Brain microvascular endothelial cell (primary cell): ENCODE measurements around the gene GRAP.

ENCODE experiments used
- DNase-seq: peaks from one replicate; pipeline ENCODE4 v3.0.0-alpha.2; 2020
- H3K27ac ChIP-seq: fragments of 250-450 bp; sonication (Bioruptor Pico); 2 replicates; pipeline ENCODE4 v1.5.1; 2020; ENCODE audit warnings: mild to moderate bottlenecking, moderate library complexity
- H3K27me3 ChIP-seq: fragments of 250-450 bp; sonication (Bioruptor Pico); replicated peaks from 2 replicates; pipeline ENCODE4 v1.5.1; 2020; ENCODE audit warnings: mild to moderate bottlenecking
- H3K36me3 ChIP-seq: fragments of 250-450 bp; sonication (Bioruptor Pico); replicated peaks from 2 replicates; pipeline ENCODE4 v1.5.1; 2020; ENCODE audit warnings: mild to moderate bottlenecking
- H3K4me3 ChIP-seq: 2 replicates; pipeline ENCODE4 v1.5.1; 2011; ENCODE audit warnings: low read depth, mild to moderate bottlenecking, control low read depth, low read length, moderate library complexity
- CTCF ChIP-seq: IDR thresholded peaks from 2 replicates; pipeline ENCODE4 v1.5.1; 2011; ENCODE audit warnings: low read depth, mild to moderate bottlenecking, moderate library complexity, low read length, control low read depth, inconsistent platforms; ENCODE audit errors: missing control alignments
- in situ Hi-C: cut with HindIII; loops from 2 replicates; pipeline ENCODE4 v1.10.0; 2017; ENCODE audit warnings: low sequenced_read_pairs, low pct_ligation_motif_present

The GRAP gene

DNA sequence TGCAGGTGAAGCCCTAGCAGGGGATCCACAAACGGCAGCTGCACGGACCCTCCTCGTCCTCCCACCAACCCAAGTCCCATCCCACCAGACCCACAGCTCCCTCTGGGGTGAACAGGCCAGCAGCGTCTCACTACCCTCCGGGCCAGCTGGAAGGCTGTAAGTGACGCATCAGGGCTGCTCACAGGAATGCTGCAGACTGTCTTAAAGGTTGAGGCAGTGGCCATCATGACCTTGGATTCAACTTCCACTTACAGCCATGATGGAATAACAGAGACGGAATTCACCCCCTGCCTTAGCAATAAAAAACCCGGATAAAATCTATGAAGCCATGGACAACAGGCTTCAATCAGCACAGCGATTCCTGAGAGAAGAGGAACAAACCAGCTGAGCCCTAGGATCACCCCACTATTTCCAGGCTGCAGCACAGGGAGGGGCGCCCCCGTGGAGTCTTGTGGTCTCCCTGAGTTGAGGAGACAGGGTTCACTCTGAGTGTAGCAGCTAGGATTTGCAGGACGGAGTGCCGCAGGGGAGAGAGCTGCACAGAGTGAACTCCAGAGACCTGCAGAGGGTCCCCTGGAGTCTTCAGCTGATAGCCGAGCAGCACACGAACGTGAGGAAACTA lies 52.7 kb downstream of the GRAP start:
- no peak overlapping the region for H3K4me3 ChIP-seq
- peak; percentile 63 for DNase-seq
- no peak for TF ChIP-seq CTCF
- no peaks in the 10 kb centered on the region for H3K27me3 ChIP-seq
- H3K36me3 ChIP-seq = no peaks in the 10 kb centered on the region
- in situ Hi-C loops = no loop called here
- peak overlapping the region; percentile 24 for H3K27ac ChIP-seq

DNA sequence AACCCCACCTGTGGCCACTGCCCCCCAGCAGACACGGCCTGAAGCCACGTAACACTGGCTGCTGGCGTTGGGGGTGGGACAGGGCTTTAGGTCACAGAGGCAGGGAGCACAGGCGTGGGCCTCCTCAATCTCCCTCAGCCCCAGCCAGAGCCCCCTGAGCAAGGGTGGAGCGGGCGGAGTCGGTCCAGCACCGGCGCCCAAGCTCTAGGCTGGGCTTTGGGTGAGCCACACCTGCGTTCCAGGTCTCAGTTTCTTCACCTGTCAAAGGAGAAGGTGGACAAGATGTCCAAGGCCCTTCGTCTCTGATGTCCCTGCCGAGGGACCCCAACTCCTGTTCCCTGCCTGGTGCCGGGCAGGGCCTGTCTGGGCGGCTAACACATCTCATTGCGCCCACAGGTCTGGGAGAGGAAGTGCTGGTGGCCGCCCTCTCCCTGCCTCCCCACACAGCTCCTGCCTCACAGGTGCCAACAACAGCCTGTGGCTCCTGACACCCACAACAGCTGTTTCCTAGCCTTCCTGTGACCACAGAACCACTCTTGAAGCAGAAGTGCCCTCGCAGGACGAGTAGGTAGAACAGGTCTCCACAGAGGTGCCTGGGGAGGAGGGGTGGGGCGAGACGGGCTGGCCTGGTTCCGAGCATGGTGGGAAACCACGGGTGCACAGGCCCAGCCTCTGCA lies 54.2 kb downstream of the GRAP start:
- peaks cover 1% of the 10 kb centered on the region for H3K36me3 ChIP-seq
- no peak for TF ChIP-seq CTCF
- no peak overlapping the region for H3K27ac ChIP-seq
- DNase-seq = no peak
- in situ Hi-C loops = no loop called here
- no peak overlapping the region for H3K4me3 ChIP-seq
- no peaks in the 10 kb centered on the region for H3K27me3 ChIP-seq

DNA sequence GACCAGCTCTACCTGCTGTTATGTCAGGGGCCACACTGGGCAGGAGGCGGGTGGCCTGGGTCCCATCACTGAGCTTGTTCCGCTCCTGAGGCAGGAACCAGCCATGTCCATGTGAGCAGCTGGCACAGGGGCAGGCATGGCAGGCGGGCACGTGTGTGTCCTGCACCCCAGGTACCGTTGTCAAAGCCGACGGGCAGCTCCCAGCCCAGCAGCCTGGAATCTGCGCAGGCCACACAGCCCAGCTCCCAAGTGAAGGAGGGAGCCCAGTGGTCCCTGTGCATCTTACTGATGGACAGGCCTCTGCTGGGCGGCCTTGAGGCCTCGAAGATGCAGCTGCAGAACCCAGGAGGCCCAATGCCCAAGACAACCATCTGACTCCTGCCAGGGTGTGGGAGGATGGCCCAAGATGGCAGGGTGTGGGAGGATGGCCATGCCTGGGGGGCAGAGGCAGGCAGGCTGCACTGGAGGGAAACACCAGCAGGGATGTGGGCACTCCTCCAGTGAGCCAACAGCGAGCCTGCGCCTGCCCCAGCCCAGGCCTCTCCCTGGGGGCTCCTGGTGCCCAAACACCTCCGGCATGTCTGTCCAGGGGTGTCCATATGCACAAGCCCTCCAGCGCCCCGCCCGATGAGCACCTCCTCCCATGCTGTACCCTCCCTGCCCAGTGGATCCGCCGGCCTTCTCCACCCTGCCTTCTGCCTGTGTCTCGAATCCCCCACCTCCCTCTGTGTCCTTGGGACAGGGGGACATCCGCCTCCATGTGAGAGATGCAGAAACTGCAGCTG lies 55.0 kb downstream of the GRAP start:
- DNase-seq = no peak
- Histone ChIP-seq H3K36me3 (peaks cover 7% of the 10 kb centered on the region), H3K27me3 (no peaks in the 10 kb centered on the region), H3K27ac (no peak overlapping the region), H3K4me3 (no peak overlapping the region)
- TF ChIP-seq CTCF = no peak
- in situ Hi-C loops = no loop called here

DNA sequence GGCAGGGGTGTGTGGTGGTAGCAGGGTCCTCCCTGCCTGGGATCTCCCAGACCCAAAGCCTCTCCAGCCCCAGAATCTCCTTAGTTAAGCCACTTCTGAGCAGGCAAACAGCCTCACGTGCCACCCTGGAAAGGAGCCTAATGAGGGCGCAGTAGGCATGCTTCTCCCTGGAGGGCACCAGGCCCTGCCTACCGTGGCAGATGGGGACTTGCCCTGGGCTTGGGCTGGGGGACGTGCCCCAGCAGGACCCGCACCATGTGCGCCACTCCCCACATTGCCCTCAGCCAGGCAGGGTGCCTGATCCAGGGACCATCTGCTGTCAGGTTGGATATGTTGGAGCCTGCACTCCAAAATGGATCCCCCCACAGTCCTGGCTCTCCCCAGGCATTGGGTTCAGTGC lies 56.4 kb downstream of the GRAP start:
- H3K27ac ChIP-seq = no peak overlapping the region
- no peak for DNase-seq
- no peak overlapping the region for H3K4me3 ChIP-seq
- H3K27me3 ChIP-seq = no peaks in the 10 kb centered on the region
- no peak for TF ChIP-seq CTCF
- H3K36me3 ChIP-seq = peaks cover 7% of the 10 kb centered on the region
- in situ Hi-C loops = no loop called here

DNA sequence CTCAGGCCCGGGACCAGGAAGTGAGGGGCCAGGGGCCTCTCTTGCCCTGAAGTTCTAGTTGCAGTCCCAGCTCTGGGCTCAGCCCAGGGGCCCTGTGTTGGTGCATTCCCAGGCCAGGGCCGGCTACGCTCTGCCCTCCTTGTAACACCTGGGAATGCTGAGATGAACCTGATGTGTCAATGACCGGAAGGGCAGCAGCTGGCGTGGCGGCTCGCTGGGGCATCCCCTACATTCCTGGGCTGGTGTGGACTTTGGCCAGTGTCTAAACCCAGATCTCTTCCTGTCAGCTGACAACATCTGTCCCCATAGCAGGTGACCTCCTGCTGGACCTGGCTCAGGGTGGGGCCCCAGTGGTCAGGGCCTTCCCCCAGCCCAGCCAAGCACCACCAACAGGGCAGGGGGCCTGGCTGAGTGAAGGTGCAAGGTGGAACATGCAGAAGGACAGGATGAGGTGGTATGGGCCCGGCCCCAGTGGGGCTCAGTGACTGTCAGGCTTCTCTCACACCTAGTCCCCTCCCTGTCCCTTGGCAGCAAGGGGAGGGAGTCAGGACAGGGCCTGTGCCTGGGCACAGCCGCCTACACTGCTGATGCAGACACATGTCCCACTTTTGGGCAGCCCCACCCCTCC lies 58.1 kb downstream of the GRAP start:
- no peak overlapping the region for H3K4me3 ChIP-seq
- H3K27ac ChIP-seq = no peak overlapping the region
- H3K27me3 ChIP-seq = no peaks in the 10 kb centered on the region
- H3K36me3 ChIP-seq = peaks cover 7% of the 10 kb centered on the region
- TF ChIP-seq CTCF = no peak
- no peak for DNase-seq
- in situ Hi-C loops = no loop called here
